H1 (cell line): ENCODE data around the gene FRY. TPM values are rescaled to one million over a fixed set of nuclear protein-coding genes. Genes with fewer than 3 reads are reported as not detected.

Experiments used
- CTCF ChIA-PET: fragments of 300-600 bp; sonication (Branson Sonifier 250); formaldehyde crosslinking; loops from one replicate; lab custom pipeline; 2021; ENCODE audit not compliant: partially characterized antibody; lab: Charles Lee
- POLR2A ChIA-PET: fragments of 300-600 bp; sonication (Branson Sonifier 250); formaldehyde crosslinking; loops from one replicate; lab custom pipeline; 2021; ENCODE audit warnings: inconsistent platforms; ENCODE audit not compliant: partially characterized antibody; lab: Charles Lee
- DNase-seq, 2 experiments: peaks; one replicate each; pipeline versions ENCODE4 v3.0.0 to v3.0.0-alpha.2; 2010 to 2022; ENCODE audit warnings: low spot score in 2 of 2, low read depth in 1 of 2, mixed read lengths in 1 of 2
- FAIRE-seq: peaks from 2 replicates; lab custom pipeline; 2011; peaks lifted over from hg19 to GRCh38; lab: Jason Lieb, UNC
- H2AFZ ChIP-seq: 2 replicates; pipeline ENCODE4 v1.8.1; 2012; ENCODE audit warnings: low read length, inconsistent platforms
- H2AK5ac ChIP-seq: 2 replicates; pipeline ENCODE4 v1.6.1; 2013; ENCODE audit warnings: low read depth, low read length
- H2BK120ac ChIP-seq: replicated peaks from 2 replicates; pipeline ENCODE3; 2013; ENCODE audit warnings: low read depth, low read length, inconsistent platforms
- H2BK12ac ChIP-seq: 2 replicates; pipeline ENCODE4 v1.6.1; 2013; ENCODE audit warnings: low read depth, low read length
- H2BK15ac ChIP-seq: 2 replicates; pipeline ENCODE4 v1.6.1; 2013; ENCODE audit warnings: low read length
- H2BK20ac ChIP-seq: 2 replicates; pipeline ENCODE4 v1.6.1; 2013; ENCODE audit warnings: low read length
- H2BK5ac ChIP-seq: 2 replicates; pipeline ENCODE4 v1.6.1; 2013; ENCODE audit warnings: low read depth, low read length
- H3K14ac ChIP-seq: 2 replicates; pipeline ENCODE4 v1.6.1; 2013; ENCODE audit warnings: inconsistent platforms; ENCODE audit not compliant: insufficient read length
- H3K18ac ChIP-seq: 2 replicates; pipeline ENCODE4 v1.6.1; 2013; ENCODE audit warnings: low read length; ENCODE audit errors: extremely low read depth
- H3K23ac ChIP-seq: 2 replicates; pipeline ENCODE4 v1.6.1; 2013; ENCODE audit warnings: inconsistent platforms; ENCODE audit not compliant: insufficient read length
- H3K23me2 ChIP-seq: 2 replicates; pipeline ENCODE4 v1.6.1; 2013; ENCODE audit warnings: low read depth, low read length
- H3K27ac ChIP-seq: 2 replicates; pipeline ENCODE4 v1.6.1; 2011; ENCODE audit warnings: low read depth, low read length, inconsistent platforms
- H3K27me3 ChIP-seq, 4 experiments: replicated peaks in 1 of 4; 1 replicate in 1 of 4; 2 replicates in 3 of 4; pipeline versions ENCODE4 v1.6.1 to v1.8.1; 2011 to 2013; ENCODE audit warnings: low read length in 3 of 4, mild to moderate bottlenecking in 3 of 4, inconsistent platforms in 2 of 4, mixed read lengths in 2 of 4, moderate library complexity in 1 of 4; ENCODE audit not compliant: control insufficient read depth in 3 of 4, insufficient read depth in 3 of 4; ENCODE audit errors: extremely low read depth in 1 of 4
- H3K36me3 ChIP-seq, 4 experiments: 2 replicates each; pipeline versions ENCODE4 v1.6.1 to v1.8.1; 2011 to 2013; ENCODE audit warnings: mild to moderate bottlenecking in 4 of 4, low read length in 3 of 4, moderate library complexity in 2 of 4, control low read depth in 1 of 4, inconsistent platforms in 1 of 4; ENCODE audit not compliant: insufficient read depth in 4 of 4, control insufficient read depth in 2 of 4
- H3K4ac ChIP-seq: replicated peaks from 2 replicates; pipeline ENCODE3; 2013; ENCODE audit warnings: low read length, low read depth, mixed read lengths, inconsistent platforms; ENCODE audit not compliant: insufficient read length
- H3K4me1 ChIP-seq, 4 experiments: replicated peaks in 1 of 4; 1 replicate in 1 of 4; 2 replicates in 3 of 4; pipeline versions ENCODE4 v1.6.1 to v1.8.1; 2011 to 2013; ENCODE audit warnings: low read length in 3 of 4, inconsistent platforms in 2 of 4, mixed read lengths in 1 of 4; ENCODE audit not compliant: insufficient read depth in 4 of 4, control insufficient read depth in 3 of 4
- H3K4me2 ChIP-seq, 2 experiments: 2 replicates each; pipeline versions ENCODE4 v1.6.1 to v1.8.1; 2011 to 2013; ENCODE audit warnings: low read depth in 2 of 2, low read length in 2 of 2, control low read depth in 1 of 2, inconsistent platforms in 1 of 2, mild to moderate bottlenecking in 1 of 2; ENCODE audit not compliant: insufficient read depth in 1 of 2
- H3K4me3 ChIP-seq, 4 experiments: fragments of 200-600, 300-600 bp in 1 of 4; sonication (generic), shearing (Covaris generic), sonication (Bioruptor Twin) in 1 of 4; 2 replicates each; pipeline versions ENCODE4 v1.5.1 to v1.8.1; 2011 to 2016; ENCODE audit warnings: low read length in 4 of 4, low read depth in 3 of 4, control low read depth in 2 of 4, inconsistent platforms in 2 of 4, mild to moderate bottlenecking in 2 of 4, mixed read lengths in 1 of 4, moderate library complexity in 1 of 4; ENCODE audit not compliant: insufficient read depth in 2 of 4; ENCODE audit errors: extremely low read depth in 1 of 4
- H3K56ac ChIP-seq: replicated peaks from 2 replicates; pipeline ENCODE3; 2013; ENCODE audit warnings: low read depth, mild to moderate bottlenecking, mixed read lengths, low read length, inconsistent platforms; ENCODE audit not compliant: insufficient read length
- H3K79me1 ChIP-seq: 2 replicates; pipeline ENCODE4 v1.6.1; 2013; ENCODE audit warnings: low read depth, low read length, control low read depth
- H3K79me2 ChIP-seq, 2 experiments: 2 replicates each; pipeline versions ENCODE4 v1.6.1 to v1.8.1; 2012 to 2013; ENCODE audit warnings: low read length in 2 of 2, mild to moderate bottlenecking in 2 of 2, inconsistent platforms in 1 of 2; ENCODE audit not compliant: insufficient read depth in 2 of 2, control insufficient read depth in 1 of 2
- H3K9ac ChIP-seq, 4 experiments: replicated peaks in 1 of 4; 1 replicate in 1 of 4; 2 replicates in 3 of 4; pipeline versions ENCODE4 v1.6.1 to v1.8.1; 2011 to 2013; ENCODE audit warnings: low read depth in 3 of 4, low read length in 3 of 4, control low read depth in 2 of 4, mild to moderate bottlenecking in 2 of 4, moderate library complexity in 2 of 4, inconsistent platforms in 1 of 4; ENCODE audit errors: extremely low read depth in 1 of 4
- H3K9me3 ChIP-seq, 2 experiments: 2 replicates each; pipeline versions ENCODE4 v1.6.1 to v1.8.1; 2012 to 2013; ENCODE audit warnings: mild to moderate bottlenecking in 2 of 2, moderate library complexity in 2 of 2, control low read depth in 1 of 2, inconsistent platforms in 1 of 2, low read depth in 1 of 2, low read length in 1 of 2, mixed read lengths in 1 of 2; ENCODE audit not compliant: insufficient read depth in 2 of 2
- H4K20me1 ChIP-seq, 2 experiments: replicated peaks in 1 of 2; 2 replicates each; pipeline versions ENCODE3 to v1.8.1; 2011 to 2013; ENCODE audit warnings: inconsistent platforms in 2 of 2, low read length in 2 of 2, mild to moderate bottlenecking in 1 of 2; ENCODE audit not compliant: insufficient read depth in 2 of 2, control insufficient read depth in 1 of 2
- H4K5ac ChIP-seq: 2 replicates; pipeline ENCODE4 v1.6.1; 2013; ENCODE audit warnings: low read length, low read depth, mixed read lengths, inconsistent platforms; ENCODE audit not compliant: insufficient read length
- H4K8ac ChIP-seq: 2 replicates; pipeline ENCODE4 v1.8.0; 2013; ENCODE audit warnings: mild to moderate bottlenecking, moderate library complexity, low read length, inconsistent platforms; ENCODE audit not compliant: insufficient read depth; ENCODE audit errors: extremely low read depth
- H4K91ac ChIP-seq: replicated peaks from 2 replicates; pipeline ENCODE3; 2013; ENCODE audit warnings: low read length, mixed read lengths, inconsistent platforms; ENCODE audit not compliant: insufficient read length
- BCL11A ChIP-seq, 2 experiments: IDR thresholded peaks; one replicate each; pipeline ENCODE4 v1.6.1; 2011; ENCODE audit warnings: low read depth in 2 of 2, low read length in 2 of 2, mild to moderate bottlenecking in 2 of 2
- CBX5 ChIP-seq: fragments of 300-800, 300-1000 bp; sonication (generic); IDR thresholded peaks from 2 replicates; pipeline ENCODE4 v1.7.1; 2016; ENCODE audit warnings: antibody characterized with exemption, low read length, low read depth
- CTBP2 ChIP-seq: IDR thresholded peaks from 2 replicates; pipeline ENCODE4 v1.7.0; 2011; ENCODE audit warnings: borderline replicate concordance, mild to moderate bottlenecking, moderate library complexity, mixed read lengths, low read length; ENCODE audit not compliant: insufficient read depth, insufficient read length
- GABPA ChIP-seq: IDR thresholded peaks from 2 replicates; pipeline ENCODE4 v1.6.1; 2011; ENCODE audit warnings: mild to moderate bottlenecking, low read length, moderate library complexity, borderline replicate concordance; ENCODE audit not compliant: insufficient read depth
- HDAC6 ChIP-seq: IDR thresholded peaks from one replicate; pipeline ENCODE4 v1.7.1; 2012; ENCODE audit warnings: low read depth, mild to moderate bottlenecking, inconsistent platforms, low read length, moderate library complexity
- JUND ChIP-seq: IDR thresholded peaks from 2 replicates; pipeline ENCODE4 v1.6.1; 2011; ENCODE audit warnings: mild to moderate bottlenecking, improper control_type of control experiment, low read length
- KDM4A ChIP-seq: IDR thresholded peaks from one replicate; pipeline ENCODE4 v1.7.1; 2012; ENCODE audit warnings: low read depth, mild to moderate bottlenecking, moderate library complexity, low read length, inconsistent platforms; ENCODE audit not compliant: severe bottlenecking
- POU5F1 ChIP-seq: IDR thresholded peaks from 2 replicates; pipeline ENCODE4 v1.6.1; 2011; ENCODE audit warnings: low read depth, mild to moderate bottlenecking, low read length, moderate library complexity
- TAF1 ChIP-seq: IDR thresholded peaks from 2 replicates; pipeline ENCODE4 v1.6.1; 2011; ENCODE audit warnings: mild to moderate bottlenecking, low read depth, low read length
- TAF7 ChIP-seq: optimal IDR thresholded peaks from 2 replicates; pipeline ENCODE3; 2011; ENCODE audit warnings: low read depth, mild to moderate bottlenecking, inconsistent platforms, low read length, moderate library complexity, borderline replicate concordance
- YY1 ChIP-seq: IDR thresholded peaks from 2 replicates; pipeline ENCODE4 v1.6.1; 2011; ENCODE audit warnings: low read depth, mild to moderate bottlenecking, low read length
- WGBS, 2 experiments: shearing (Covaris generic) in 1 of 2; methylation state at CpG; one replicate each; pipeline versions ENCODE4 v1.1.6 to v1.1.7; 2013 to 2015; ENCODE audit warnings: low lambda C conversion rate in 2 of 2, mixed read lengths in 2 of 2, inconsistent platforms in 1 of 2, low coverage in 1 of 2, missing lambda C conversion rate in 1 of 2; ENCODE audit not compliant: insufficient replicate concordance in 2 of 2, insufficient coverage in 1 of 2, insufficient read length in 1 of 2; ENCODE audit errors: extremely low coverage in 1 of 2, missing lambda C conversion rate in 1 of 2; 5-methylcytosine and 5-hydroxymethylcytosine counted together
- polyA plus RNA-seq, 7 experiments: library from polyadenylated mRNA; depleted of rRNA in 3 of 7; stranded (reverse) in 5 of 7; unstranded in 2 of 7; fragments of >200 nt in 5 of 7; fragments of 200-250 nt in 2 of 7; gene quantifications; 1 replicate in 5 of 7; 2 replicates in 1 of 7; 4 replicates in 1 of 7; pipeline versions ENCODE4 v1.2.1 to v1.2.3, GENCODE V29; 2011 to 2013; ENCODE audit warnings: missing spikeins in 2 of 7, mixed read lengths in 2 of 7
- total RNA-seq: library from RNA; stranded (reverse); fragmentation: NEBNext Ultra II Directional; extraction: Animal tissue kit (Norgen Biotek cat#: 25700); gene quantifications from 2 replicates; pipeline ENCODE4 v1.2.1, GENCODE V29; 2021

FRY gene
- total and polyA plus RNA-seq, 2 of the 8 experiments (the other 6 are each of a cell fraction or from before 2014, with no cell fraction given) = 4.3 to 9.2 TPM

GRCh38 chr13:32297206-32297605, 265.6 kb downstream of the FRY start:
- H3K27me3 ChIP-seq = no peaks in the 10 kb centered on the region

More at GRCh38 chr13:32297206-32297605, 265.6 kb downstream of the FRY start:
- no peak overlapping the region for H3K23ac ChIP-seq
- ChIA-PET POLR2A (no interaction called here), CTCF (interaction anchor here (0.6 to 0.7 kb wide), 2 partner anchors 150 to 387 kb away, joined by 3 to 4 read pairs; no protein-coding TSS in a partner anchor)
- H3K56ac ChIP-seq = no peak overlapping the region
- FAIRE-seq (no peak), DNase-seq (no peak)
- no peak overlapping the region for H3K4me3 ChIP-seq
- no peaks in the 10 kb centered on the region for H3K79me2 ChIP-seq
- H2AFZ ChIP-seq = no peak overlapping the region
- no peak overlapping the region for H4K8ac ChIP-seq
- 88% methylated on average over 2 of the region's 2 CpGs; no CpG with 5 or more reads in 1 of the 2 experiments for whole genome bisulfite sequencing, 2 experiments
- H4K5ac ChIP-seq = no peak overlapping the region
- H3K14ac ChIP-seq = no peak overlapping the region
- no peak overlapping the region for H3K4ac ChIP-seq
- H2BK120ac ChIP-seq = no peak overlapping the region
- no peak overlapping the region for H3K9ac ChIP-seq
- TF ChIP-seq YY1 (no peak), GABPA (no peak), TAF1 (no peak), CBX5 (no peak), HDAC6 (no peak), POU5F1 (no peak), JUND (no peak), BCL11A (IDR thresholded peaks at IDR 0.05; ENCODE audit: low read depth in 2 of 2, low read length in 2 of 2) (no peak), TAF7 (no peak), CTBP2 (no peak), KDM4A (no peak)
- no peak overlapping the region for H2BK15ac ChIP-seq
- H3K36me3 ChIP-seq = no peaks in the 10 kb centered on the region
- H3K4me1 ChIP-seq = no peaks in the 10 kb centered on the region
- no peak overlapping the region for H2BK20ac ChIP-seq
- no peak overlapping the region for H3K18ac ChIP-seq
- H2BK5ac ChIP-seq = no peak overlapping the region
- H3K9me3 ChIP-seq = no peaks in the 10 kb centered on the region
- H4K91ac ChIP-seq = no peak overlapping the region
- H3K27ac ChIP-seq = no peak overlapping the region
- no peaks in the 10 kb centered on the region for H3K79me1 ChIP-seq
- H2AK5ac ChIP-seq = no peak overlapping the region
- no peak overlapping the region for H3K4me2 ChIP-seq
- no peak overlapping the region for H2BK12ac ChIP-seq
- H4K20me1 ChIP-seq = no peaks in the 10 kb centered on the region
- H3K23me2 ChIP-seq = no peaks in the 10 kb centered on the region
